H1 (cell line): ENCODE measurements around the gene MAPKAP1. TPM values are rescaled to one million over a fixed set of nuclear protein-coding genes. Genes with fewer than 3 reads are reported as not detected.

ENCODE experiments used
- FOSL1 ChIP-seq: IDR thresholded peaks from 2 replicates; pipeline ENCODE4 v1.6.1; 2011; ENCODE audit warnings: mild to moderate bottlenecking, low read depth, low read length, moderate library complexity; ENCODE audit not compliant: insufficient read depth
- KDM1A ChIP-seq: fragments of 200-600, 300-600 bp; sonication (generic); IDR thresholded peaks from 2 replicates; pipeline ENCODE4 v1.7.1; 2016; ENCODE audit warnings: mild to moderate bottlenecking, low read length, borderline replicate concordance
- NANOG ChIP-seq: IDR thresholded peaks from 2 replicates; pipeline ENCODE4 v1.6.1; 2011; ENCODE audit warnings: low read length, low read depth, mild to moderate bottlenecking, inconsistent platforms; ENCODE audit not compliant: insufficient read depth, poor library complexity, severe bottlenecking
- NRF1 ChIP-seq: IDR thresholded peaks from 2 replicates; pipeline ENCODE4 v1.6.1; 2011; ENCODE audit warnings: mild to moderate bottlenecking, low read depth, low read length, improper control_type of control experiment
- POLR2A ChIP-seq, 2 experiments: IDR thresholded peaks; 1 replicate in 1 of 2; 2 replicates in 1 of 2; pipeline ENCODE4 v1.6.1; 2011; ENCODE audit warnings: low read depth in 2 of 2, low read length in 2 of 2, mild to moderate bottlenecking in 2 of 2; ENCODE audit errors: control extremely low read depth in 1 of 2
- RNF2 ChIP-seq: fragments of 200-900, 300-1000 bp; sonication (generic); IDR thresholded peaks from 2 replicates; pipeline ENCODE4 v1.7.1; 2016; ENCODE audit warnings: borderline replicate concordance, low read depth, mild to moderate bottlenecking, antibody characterized with exemption, low read length; ENCODE audit not compliant: poor library complexity, severe bottlenecking; ENCODE audit errors: missing control alignments
- RXRA ChIP-seq: IDR thresholded peaks from 2 replicates; pipeline ENCODE4 v1.6.1; 2011; ENCODE audit warnings: low read depth, mild to moderate bottlenecking, low read length, moderate library complexity; ENCODE audit not compliant: insufficient read depth
- TEAD4 ChIP-seq: IDR thresholded peaks from 2 replicates; pipeline ENCODE4 v1.6.1; 2012; ENCODE audit warnings: low read depth, low read length, inconsistent platforms, mixed read lengths
- polyA plus RNA-seq, 7 experiments: library from polyadenylated mRNA; depleted of rRNA in 3 of 7; stranded (reverse) in 5 of 7; unstranded in 2 of 7; fragments of >200 nt in 5 of 7; fragments of 200-250 nt in 2 of 7; gene quantifications; 1 replicate in 5 of 7; 2 replicates in 1 of 7; 4 replicates in 1 of 7; pipeline versions ENCODE4 v1.2.1 to v1.2.3, GENCODE V29; 2011 to 2013; ENCODE audit warnings: missing spikeins in 2 of 7, mixed read lengths in 2 of 7
- total RNA-seq: library from RNA; stranded (reverse); fragmentation: NEBNext Ultra II Directional; extraction: Animal tissue kit (Norgen Biotek cat#: 25700); gene quantifications from 2 replicates; pipeline ENCODE4 v1.2.1, GENCODE V29; 2021
- TF ChIP-seq, protein P1 (sequence below): fragments of 300-600 bp; sonication (generic); IDR thresholded peaks from 2 replicates; pipeline ENCODE4 v1.7.1; 2012; ENCODE audit warnings: low read length, moderate library complexity, mild to moderate bottlenecking, inconsistent platforms; ENCODE audit not compliant: insufficient replicate concordance

The MAPKAP1 gene
- total and polyA plus RNA-seq, 2 of the 8 experiments (the other 6 are each of a cell fraction or from before 2014, with no cell fraction given), result 79.2 to 140 TPM

DNA sequence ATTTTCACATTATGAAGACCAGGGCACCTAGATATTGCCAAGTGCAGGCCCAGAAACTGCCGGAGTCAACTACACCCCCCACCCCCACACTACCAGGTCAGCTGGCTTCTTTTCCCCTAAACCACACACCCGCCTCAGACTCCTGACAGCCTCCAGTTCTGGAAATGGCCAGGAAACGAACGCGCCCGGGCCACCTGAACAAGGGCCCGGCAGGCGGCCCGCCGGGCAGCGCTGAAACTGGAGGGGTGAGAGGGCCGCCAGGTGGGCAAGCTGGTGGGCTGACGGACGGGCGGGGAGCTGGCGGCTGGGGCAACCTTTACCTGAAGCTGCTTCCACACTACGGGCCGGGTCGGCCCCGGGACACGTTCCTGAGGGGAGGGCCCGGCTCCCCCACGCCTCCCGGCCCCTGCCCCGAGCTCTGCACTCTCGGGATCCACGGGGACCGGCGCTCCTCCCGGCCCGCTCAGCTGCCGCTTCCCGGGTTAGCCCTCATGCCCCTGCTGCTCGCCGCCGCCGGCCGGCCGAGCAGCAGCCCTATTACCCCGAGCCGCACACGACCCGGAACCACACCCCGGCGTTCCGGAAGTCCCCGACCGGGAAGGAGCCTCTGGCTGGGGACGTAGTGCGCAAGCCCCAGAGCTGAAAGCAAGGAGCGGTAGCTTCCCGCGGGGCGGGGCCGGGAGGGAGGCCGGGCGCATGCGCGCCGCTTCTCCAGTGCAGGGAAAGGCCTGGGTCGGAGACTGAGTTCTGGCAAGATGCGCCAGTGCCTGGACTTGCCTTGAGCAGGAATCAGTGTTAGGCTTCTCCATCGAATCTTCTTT lies at the start of gene MAPKAP1 (continued):
- TF ChIP-seq, protein P1, sequence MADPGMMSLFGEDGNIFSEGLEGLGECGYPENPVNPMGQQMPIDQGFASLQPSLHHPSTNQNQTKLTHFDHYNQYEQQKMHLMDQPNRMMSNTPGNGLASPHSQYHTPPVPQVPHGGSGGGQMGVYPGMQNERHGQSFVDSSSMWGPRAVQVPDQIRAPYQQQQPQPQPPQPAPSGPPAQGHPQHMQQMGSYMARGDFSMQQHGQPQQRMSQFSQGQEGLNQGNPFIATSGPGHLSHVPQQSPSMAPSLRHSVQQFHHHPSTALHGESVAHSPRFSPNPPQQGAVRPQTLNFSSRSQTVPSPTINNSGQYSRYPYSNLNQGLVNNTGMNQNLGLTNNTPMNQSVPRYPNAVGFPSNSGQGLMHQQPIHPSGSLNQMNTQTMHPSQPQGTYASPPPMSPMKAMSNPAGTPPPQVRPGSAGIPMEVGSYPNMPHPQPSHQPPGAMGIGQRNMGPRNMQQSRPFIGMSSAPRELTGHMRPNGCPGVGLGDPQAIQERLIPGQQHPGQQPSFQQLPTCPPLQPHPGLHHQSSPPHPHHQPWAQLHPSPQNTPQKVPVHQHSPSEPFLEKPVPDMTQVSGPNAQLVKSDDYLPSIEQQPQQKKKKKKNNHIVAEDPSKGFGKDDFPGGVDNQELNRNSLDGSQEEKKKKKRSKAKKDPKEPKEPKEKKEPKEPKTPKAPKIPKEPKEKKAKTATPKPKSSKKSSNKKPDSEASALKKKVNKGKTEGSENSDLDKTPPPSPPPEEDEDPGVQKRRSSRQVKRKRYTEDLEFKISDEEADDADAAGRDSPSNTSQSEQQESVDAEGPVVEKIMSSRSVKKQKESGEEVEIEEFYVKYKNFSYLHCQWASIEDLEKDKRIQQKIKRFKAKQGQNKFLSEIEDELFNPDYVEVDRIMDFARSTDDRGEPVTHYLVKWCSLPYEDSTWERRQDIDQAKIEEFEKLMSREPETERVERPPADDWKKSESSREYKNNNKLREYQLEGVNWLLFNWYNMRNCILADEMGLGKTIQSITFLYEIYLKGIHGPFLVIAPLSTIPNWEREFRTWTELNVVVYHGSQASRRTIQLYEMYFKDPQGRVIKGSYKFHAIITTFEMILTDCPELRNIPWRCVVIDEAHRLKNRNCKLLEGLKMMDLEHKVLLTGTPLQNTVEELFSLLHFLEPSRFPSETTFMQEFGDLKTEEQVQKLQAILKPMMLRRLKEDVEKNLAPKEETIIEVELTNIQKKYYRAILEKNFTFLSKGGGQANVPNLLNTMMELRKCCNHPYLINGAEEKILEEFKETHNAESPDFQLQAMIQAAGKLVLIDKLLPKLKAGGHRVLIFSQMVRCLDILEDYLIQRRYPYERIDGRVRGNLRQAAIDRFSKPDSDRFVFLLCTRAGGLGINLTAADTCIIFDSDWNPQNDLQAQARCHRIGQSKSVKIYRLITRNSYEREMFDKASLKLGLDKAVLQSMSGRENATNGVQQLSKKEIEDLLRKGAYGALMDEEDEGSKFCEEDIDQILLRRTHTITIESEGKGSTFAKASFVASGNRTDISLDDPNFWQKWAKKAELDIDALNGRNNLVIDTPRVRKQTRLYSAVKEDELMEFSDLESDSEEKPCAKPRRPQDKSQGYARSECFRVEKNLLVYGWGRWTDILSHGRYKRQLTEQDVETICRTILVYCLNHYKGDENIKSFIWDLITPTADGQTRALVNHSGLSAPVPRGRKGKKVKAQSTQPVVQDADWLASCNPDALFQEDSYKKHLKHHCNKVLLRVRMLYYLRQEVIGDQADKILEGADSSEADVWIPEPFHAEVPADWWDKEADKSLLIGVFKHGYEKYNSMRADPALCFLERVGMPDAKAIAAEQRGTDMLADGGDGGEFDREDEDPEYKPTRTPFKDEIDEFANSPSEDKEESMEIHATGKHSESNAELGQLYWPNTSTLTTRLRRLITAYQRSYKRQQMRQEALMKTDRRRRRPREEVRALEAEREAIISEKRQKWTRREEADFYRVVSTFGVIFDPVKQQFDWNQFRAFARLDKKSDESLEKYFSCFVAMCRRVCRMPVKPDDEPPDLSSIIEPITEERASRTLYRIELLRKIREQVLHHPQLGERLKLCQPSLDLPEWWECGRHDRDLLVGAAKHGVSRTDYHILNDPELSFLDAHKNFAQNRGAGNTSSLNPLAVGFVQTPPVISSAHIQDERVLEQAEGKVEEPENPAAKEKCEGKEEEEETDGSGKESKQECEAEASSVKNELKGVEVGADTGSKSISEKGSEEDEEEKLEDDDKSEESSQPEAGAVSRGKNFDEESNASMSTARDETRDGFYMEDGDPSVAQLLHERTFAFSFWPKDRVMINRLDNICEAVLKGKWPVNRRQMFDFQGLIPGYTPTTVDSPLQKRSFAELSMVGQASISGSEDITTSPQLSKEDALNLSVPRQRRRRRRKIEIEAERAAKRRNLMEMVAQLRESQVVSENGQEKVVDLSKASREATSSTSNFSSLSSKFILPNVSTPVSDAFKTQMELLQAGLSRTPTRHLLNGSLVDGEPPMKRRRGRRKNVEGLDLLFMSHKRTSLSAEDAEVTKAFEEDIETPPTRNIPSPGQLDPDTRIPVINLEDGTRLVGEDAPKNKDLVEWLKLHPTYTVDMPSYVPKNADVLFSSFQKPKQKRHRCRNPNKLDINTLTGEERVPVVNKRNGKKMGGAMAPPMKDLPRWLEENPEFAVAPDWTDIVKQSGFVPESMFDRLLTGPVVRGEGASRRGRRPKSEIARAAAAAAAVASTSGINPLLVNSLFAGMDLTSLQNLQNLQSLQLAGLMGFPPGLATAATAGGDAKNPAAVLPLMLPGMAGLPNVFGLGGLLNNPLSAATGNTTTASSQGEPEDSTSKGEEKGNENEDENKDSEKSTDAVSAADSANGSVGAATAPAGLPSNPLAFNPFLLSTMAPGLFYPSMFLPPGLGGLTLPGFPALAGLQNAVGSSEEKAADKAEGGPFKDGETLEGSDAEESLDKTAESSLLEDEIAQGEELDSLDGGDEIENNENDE, result no peak
- TF ChIP-seq TEAD4 (no peak), NANOG (no peak), RNF2 (no peak), KDM1A (peak; percentile 82), FOSL1 (no peak), RXRA (no peak), NRF1 (peak; percentile 99), POLR2A (IDR thresholded peaks at IDR 0.05; ENCODE audit: control extremely low read depth in 1 of 2, low read depth in 2 of 2, low read length in 2 of 2) (peak in 1 of 2 experiments; percentile 87; a peak in 2 of 3 replicates)
